ENCODE measurements around the gene PZP.

DNA sequence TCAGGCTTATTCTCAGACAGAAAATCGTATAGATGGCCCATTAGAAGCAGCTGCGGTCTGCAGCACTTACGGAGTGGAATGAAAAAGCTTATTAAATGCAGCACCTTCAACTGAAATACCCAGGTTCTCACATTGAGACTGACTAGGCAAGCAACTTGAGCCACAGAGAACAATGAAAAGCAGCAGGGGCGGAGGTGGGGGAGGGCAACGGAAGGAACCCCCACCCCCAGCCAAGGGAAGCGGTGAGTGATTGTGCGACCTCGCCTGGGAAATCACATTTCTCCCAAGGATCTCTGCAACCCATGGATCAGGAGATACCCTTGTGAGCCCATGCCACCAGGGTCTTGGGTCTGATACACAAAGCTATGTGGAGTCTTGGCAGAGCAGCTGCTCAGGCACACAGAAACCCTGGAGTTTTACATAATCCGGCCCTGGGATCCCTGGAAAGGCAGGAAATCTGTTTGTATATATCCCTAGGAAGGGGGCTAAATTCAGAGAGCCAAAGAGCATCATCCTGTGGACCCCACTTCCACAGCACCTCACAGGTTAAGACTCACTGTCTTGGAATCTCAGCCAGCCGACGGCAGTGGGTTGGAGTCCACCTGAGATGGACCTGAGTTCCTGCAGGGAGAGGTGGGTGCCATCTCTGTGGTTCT lies 38.1 kb downstream of the PZP start:
- TF ChIP-seq CTCF (IDR thresholded peaks at IDR 0.05) (no peak), POLR2AphosphoS5 (IDR thresholded peaks at IDR 0.05) (no peak)
